GM19372 (cell line): ENCODE results near the gene FAM89B.

Experiments
- ATAC-seq: cut with Tn5 transposase; IDR thresholded peaks from one replicate; pipeline ENCODE4 v1.9.1; 2021; ENCODE audit warnings: mild to moderate bottlenecking, low read depth, moderate library complexity; ENCODE audit not compliant: unreplicated experiment

The FAM89B gene

DNA sequence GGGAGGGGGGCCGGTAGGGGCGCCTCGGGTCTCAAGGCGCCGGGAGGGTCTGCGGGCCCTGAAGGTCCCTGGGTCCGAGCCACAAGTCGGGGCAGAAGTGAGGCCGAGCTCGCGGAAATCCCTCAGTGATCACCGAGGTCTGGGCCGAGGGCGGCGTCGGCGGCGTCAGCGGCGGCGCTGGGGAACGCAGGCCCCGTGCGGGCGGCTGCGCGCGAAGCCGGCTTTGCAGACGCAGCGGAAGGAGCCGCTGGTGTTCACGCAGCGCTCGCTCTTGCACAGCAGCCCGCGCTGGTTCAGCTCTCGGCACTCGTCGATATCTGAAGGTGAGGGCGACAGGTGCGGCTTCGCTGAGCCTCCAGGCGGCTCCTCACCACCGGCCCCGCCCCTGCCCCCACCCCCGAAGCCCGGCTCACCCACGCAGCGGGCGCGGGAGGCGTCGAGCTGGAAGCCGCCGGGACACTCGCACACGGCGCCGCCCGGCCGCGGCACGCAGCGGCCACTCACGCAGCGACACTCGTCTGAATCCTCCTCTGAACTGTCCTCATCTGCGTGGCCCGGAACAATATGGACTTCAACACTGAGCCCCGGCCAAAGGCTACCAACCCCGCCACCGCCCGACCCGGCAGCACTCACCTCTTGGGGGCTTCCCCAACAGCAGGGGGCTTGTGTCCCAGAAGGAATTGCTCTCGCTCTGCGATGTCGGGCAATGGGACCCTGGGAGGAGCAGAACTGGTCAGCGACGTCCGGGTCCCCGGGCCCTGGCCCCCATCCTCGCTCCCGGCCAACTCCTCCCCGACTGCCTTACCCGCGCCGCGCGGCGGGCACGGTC, 33.2 kb upstream of the FAM89B start:
- ATAC-seq: no peak

DNA sequence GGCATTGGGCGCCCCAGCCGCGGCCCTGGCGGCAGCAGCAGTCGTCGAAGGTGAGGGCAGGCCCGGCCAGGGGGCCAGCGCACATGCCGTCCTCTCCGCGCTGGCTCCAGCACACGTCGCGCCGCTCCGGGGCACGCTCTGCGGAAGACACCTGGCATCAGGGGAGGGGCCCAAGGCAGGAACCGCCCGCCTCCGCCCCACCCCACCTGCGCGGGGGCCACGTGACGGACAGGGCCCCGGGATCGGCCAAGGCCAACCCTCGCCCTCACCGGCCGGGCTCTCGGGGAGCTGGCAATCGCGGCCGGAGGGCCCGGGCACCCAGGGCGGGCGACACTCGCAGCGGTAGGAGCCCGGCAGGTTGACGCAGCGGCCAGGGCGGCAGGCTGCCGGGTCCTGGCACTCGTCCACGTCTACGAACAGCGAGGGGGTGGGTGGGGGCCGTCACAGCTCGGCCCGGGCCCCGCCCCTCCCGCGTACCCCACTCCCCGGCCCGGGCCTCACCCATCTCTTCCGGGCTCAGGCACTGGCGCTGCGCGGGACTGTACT, 32.5 kb upstream of the FAM89B start:
- ATAC-seq: peak; percentile 53

DNA sequence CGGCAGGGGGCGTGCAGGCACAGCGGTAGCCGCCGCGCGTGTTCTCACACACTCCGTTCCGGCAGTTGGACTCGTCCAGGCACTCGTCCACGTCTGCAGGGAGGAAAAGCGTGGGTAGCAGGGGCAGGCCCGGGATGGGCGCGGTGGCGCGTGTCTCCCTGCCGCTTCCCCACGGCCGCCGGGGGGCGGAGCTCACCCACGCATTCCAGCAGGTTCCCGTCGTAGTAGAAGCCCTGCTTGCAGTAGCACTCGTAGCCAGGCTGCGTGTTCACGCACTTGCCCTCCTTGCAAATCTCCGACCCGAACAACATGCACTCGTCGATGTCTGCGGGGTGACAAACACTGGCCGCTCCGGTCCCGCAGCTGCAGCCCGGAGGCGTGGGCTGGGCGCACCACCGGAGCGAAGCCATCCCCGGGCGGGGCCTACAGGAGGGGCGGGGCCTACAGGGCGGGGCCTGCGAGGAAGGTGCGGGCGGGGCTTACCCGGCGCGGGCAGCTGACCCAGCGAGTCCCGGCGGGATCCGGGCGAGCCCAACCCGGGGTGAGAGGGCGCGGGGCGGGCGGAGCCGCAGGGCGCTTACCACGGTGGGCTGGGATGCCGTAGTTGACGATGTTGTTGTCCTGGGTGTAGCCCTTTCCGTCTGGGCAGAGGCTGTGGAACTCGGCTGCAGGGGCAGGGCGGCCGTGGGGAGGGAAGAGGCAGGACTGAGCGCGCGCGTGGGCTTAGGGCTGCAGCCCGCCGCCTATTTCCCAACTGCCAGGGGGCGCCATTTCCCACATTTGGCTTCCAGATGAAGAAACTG, 31.8 kb upstream of the FAM89B start:
- ATAC-seq: peak; percentile 65

DNA sequence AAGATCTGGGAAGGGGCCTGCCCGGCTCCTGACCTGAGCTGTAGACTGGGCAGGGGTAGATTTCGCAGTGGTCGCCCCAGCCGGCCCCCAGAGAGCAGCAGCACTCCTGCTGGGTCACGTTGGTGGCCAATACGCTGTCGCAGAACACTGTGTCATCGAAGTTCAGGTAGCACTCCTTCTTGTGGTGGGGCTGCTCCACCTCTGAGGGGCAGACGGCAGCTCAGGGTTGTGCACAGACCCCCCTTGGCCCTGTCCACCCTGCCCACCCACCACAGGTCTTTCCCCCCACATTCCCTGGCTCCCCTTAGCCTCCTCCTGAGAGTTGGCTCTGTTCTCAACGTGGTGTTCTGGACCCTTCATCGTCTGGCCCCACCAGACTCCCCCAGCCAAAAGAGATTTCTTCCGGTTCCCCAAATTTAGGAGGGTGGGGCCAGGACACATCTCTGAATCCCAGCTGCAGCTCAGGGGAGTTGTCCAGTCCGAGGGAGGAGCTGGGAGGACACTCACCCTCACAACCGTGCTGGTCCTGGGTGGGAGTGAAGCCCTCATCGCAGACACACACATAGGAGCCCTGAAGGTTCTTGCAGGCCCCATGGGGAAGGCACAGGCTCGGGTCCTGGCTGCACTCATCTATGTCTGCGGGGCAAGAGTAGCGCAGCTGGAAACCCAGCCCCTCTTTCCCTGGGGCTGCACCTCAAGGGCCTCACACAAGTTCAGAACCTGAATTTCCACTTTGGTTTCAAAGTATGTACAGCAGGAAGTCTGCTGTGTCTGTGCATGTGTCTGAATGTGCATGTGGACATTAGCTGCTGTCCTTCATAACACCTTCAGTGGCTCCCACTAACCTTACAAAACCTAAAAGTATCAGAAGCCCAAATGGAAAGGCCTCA, 31.0 kb upstream of the FAM89B start:
- ATAC-seq: no peak

DNA sequence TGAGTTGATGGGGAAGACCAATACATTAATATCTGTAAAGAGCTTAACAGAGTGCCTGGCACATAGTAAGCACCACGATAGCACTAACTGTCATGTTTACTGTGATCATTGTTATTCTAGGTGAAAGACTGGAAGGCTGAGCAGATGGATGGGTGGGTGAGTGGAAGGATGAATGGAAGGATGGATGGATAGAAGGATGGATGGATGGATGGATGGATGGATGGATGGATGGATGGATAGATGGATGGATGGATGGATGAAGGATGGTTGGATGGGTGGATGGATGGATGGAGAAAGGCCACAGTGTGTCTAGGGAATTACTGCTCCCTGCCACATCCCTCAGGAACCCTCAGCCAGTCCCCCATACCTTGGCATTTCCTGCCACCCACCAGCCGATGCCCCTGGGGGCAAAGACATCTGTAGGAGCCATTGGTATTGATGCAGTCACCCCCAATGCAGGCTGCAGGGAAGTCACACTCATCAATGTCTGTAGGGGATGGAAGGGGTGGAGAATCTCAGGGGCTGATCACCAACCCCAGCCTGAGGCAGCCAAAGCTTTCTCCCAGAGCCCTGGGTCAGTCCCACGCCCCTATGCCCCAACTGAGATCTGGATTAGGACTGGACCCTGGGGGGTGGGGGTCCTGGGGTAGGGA, 29.5 kb upstream of the FAM89B start:
- ATAC-seq: no peak

DNA sequence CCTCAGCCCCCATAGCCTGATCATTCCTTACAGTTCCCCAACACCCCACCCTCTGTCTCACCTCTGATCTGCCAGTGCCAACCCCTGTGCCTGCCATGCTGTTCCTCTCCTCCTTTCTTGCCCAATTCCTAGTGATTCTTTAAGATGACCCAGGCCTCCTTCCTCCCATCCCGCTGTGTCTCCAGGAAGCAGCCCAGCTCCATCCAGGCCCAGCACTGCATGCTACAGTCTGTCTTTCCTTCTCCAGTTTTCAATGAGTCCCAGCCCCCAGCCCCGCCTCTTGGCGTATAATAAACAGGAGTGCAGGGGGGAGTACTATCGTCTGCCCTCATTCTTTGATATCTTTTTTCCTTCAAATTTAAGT, 26.5 kb upstream of the FAM89B start:
- no peak for ATAC-seq

DNA sequence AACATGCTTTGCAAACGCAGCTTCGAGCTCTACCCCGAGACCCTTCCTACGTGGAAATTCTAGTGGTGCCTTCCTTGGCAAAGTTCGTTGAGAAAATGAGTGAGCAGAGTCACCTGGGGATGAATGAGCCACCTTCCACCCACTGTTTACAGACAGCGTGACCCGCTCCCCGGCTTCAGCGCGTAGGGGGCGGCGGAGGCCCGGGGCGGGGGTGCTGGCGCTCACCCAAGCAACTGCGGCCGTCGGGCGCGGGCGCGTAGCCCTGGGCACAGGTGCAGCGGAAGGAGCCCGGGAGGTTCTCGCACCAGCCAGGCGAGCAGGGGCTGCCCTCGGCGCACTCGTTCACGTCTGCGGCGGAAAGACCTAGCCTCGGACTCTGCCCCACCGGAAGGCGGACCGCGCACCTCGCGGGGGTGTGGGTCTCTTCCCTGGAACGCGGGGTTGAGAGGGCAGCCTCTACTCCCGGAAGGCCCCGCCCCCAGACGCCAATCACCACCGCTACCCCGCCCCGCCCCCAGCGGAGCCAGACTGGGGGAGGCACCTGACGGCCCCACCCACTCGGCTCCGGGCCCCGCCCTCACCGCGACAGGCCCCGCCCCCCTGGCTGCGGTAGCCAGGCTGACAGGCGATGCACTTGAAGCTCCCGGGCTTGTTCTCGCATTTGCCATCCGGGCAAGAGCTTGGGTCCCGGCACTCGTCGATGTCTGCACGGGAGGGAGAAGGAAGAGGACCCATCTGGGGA, 25.9 kb upstream of the FAM89B start:
- ATAC-seq: peak; percentile 81

DNA sequence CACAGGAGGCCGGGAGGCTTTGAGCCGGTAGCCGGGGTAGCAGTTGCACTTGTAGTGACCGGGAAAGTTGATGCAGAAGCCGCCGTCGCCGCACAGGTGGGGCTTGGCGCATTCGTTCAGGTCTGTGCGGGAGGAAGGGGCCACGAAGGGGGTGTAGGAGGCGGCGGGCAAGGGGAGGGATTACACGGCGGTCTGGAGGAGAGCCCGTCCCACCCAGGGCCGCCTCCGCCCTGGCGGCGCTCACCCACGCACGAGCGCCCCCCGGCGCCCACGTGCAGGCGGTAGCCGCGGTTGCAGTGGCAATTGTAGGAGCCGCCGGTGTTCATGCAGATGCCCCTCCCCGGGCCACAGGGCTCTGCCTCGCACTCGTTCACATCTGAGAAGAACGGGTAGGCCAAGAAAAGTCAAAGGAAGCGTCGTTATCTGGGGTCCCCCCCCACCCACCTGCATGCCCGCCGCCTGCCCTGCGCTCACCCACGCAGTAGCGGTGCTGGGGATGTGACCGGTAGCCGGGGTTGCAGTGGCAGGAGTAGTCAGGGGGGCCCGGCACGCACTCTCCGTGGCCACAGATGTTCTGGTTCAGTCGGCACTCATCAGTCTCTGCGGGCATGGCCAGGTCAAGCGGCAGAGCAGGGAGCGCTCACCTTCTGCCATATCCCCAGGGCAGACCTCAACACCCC, 24.8 kb upstream of the FAM89B start:
- ATAC-seq: no peak

DNA sequence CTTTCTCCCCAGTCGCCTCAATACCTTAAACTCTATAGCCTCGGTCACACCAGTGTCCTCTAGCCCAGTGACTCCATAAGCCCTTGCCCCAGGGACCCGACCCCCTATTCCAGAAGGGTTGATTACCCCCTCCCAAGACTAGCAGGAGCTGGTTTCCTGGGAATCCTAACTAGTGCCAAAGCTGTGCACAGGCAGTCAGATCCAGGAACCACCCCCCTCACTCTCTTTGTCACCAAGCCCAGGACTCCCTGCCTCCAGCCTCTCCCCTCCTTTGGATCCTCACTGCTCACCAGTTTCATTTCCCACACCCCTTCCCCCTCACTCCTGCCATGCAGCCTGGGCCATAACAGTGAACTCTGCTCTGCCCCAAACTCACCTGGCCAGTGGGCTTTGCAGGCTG, 23.9 kb upstream of the FAM89B start:
- ATAC-seq: no peak

DNA sequence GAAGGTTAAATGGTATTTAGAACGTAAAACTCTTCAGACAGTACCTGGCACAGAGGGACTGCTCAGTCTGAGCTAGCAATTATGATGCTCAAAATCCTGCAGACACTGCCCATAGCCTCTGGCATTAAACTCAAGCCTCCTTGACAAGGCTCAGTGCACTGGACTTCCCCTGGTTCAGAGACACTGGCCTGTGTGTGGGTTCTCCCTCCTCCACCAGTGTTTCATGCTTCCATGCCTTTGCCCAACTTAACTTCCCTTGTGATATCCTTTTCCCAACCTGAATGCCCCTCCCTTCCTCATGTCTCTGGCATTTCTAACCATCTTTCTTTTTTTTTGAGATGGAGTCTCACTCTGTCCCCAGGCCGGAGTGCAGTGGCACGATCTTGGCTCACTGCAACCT, 23.2 kb upstream of the FAM89B start:
- no peak for ATAC-seq

DNA sequence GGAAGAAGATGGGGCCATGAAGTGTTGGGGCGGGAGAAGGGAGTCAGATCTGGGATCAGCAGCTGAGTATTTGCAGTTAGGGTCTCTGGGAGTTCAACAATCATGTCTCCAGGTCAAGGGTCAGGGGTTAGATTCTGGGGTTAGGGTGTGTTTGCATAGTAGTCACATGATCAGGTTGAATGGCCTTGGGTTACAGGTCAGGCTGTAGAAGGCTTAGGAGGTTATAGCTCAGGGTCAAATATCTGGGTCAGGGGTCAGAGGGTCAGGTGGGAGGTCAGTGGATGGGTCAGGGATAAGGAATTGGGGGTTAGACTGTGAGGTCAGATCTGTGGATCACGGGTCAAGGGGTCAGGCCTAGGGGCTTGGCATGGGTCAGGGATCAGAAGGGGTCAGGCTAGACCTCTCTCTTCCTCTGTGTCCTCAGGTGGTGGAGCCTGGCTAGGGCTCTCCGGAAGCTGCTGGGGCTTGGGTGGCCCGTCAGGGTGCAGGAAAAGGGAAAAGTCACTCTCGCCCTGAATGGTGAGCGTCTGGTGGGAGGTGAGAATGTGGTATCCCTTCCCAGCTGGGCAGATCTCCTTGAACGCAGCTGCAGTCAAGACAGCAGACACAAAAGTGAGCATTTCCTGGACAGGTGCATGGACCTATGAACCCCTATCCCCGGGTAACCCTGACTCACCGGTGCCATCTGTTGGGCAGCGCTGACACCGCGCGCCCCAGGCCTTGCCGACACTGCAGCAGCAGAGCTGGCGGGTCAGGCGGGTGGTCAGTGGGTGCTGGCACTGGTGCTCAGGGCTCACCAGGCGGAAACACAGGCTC, 20.6 kb upstream of the FAM89B start:
- ATAC-seq: peak; percentile 69

DNA sequence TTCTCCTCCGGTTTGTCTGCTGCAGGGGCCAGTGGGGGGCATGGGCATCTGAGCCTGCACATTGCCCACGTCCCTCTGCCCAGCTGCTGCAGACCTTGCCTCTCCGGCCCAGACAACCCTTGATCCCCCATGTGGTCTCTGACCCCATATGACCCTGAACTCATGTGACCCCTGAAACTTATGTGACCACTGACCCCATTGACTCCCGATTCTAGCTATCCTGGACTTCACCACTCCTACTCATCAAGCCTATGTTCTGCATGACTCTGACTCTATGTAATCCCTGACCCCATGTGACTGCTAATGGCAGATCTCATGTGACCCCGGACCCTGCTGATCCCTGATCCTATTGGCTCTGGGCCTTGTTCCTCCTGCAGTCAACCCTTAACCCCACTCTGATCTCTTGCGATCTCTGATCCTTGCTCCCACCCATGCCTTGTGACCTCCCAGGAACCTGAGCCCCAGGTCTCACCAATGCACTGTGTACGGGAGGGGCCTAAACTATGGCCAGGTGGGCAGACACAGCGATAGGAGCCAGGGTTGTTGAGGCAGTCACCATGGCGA, 19.9 kb upstream of the FAM89B start:
- no peak for ATAC-seq

DNA sequence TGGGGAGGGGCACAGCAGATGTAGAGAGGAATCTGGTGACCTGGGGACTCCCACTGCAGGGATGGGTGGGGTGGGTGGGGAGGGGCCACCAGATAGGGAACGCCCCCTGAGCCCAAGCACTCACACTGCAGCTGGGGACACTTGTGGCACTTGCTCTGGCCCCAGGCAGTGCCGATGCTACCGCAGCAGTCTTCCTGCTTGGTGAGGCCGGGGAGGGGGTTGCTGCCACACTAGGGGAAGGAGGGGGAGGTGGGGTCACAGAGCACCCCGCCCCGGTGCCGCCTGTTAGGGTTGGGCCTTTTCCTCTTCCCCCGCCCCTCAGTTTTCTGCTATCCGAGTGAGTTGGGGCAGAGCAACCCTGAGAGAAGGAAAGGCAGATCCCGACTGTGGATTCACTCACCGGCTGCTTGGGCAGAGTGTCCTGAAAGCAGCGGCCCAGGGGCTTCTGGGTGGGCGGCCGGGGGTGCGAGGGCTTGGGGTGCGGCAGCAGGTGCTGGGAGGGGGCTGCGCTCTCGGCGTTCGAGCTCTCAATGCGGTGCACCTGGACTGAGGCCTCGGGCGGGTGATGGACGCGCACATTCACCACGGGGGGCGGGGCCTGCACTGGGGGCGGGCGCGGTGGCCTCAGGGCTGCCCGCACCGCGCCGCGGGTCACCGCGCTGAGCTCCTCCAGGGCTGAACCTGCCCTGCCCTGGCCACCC, 18.9 kb upstream of the FAM89B start:
- no peak for ATAC-seq

DNA sequence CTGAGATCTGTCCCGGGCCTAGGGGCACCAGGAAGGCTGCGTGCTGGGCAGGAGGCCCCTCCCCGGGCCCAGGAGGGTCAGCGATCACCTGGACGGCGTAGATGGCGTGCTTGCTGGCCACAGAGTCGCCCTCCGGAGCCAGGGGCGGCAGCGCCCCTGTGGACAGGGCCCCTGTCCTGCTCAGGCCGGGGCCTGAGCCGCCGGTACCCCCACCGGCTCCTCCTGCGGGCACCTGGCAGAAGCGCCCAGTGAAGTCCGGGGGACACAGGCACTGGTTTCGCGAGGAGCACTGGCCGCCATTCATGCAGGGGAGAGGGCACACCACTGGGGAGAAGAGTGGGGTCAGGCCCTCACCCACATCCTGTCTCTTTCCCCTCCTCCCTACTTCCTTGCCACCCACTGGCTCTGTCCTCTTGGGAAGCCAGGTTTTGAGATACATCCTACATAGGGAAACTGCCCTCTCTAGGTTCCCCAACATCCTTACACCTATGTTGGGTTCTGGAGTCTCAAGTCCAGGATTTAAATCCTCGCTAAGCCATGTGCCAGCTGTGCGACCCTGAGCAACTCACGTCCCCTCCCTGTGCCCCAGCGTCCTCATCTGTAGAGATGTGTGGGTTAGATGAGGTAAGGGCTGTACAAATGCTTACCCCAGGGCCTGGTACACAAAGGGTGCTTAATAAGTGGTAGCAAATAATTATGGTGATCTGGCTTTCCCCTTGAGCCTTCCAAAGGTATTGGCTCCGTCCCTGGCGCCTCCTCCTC, 18.1 kb upstream of the FAM89B start:
- ATAC-seq: no peak

DNA sequence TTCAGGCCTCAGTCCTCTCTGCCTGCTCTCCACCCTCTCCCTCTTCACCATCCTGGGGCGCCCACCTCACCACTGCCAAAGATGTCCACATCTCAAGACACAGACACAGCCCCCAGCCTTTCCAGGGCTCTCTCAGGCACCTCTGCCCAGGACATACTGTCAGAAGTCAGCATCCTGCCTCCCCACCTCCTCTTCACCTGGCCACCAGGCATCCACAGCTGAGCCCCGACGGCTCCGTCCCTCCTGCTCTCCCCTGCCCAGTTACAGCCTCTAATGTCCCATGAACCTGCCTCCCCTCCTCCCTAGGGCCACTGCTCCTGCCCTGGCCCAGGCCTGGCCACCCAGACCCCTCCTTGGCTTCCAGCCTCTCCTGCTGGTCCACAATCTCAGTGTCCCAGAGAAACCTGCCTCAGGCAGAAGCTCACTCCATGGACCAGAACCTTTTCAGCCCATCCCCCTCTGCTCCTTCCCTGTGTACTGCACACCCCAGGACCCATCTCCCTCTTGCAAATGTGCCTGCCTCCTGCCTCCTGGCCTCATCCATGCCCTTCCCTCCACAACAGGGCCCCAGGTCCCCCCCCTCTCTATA, 17.4 kb upstream of the FAM89B start:
- ATAC-seq: no peak

DNA sequence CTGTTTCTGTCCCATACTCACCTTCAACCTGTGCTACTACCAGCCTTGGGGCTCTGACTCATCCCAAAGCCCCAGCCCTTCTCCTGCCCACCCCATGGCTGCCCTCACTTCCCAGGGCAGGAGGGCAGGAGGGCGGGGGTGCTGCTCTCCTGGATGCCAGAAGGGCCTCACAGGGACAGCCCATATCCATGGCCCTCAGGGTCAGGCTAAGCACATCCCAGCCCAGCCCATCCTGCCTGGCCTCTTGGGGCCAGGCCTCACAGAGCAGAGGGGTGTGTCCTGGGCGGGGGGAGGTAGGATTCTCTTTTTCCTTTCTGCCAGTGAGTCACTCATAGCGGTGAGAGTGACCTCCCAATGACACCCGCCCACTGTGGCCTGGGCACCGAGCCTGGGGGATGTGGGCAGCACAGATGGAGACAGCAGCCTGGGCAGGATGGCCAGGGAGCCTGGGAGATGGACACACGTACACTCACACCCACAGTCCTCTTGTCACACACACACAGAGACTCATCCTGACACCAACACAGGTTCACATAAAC, 16.6 kb upstream of the FAM89B start:
- ATAC-seq: no peak
